DND-41 (cell line): ENCODE results near the gene PTPRO.

Experiments used
- CTCF ChIP-seq: IDR thresholded peaks from 2 replicates; pipeline ENCODE4 v1.5.1; 2012; ENCODE audit warnings: borderline replicate concordance, low read length, moderate library complexity, mild to moderate bottlenecking; ENCODE audit not compliant: poor library complexity, severe bottlenecking; ENCODE audit errors: extremely low read depth
- EZH2 ChIP-seq: IDR thresholded peaks from 3 replicates; pipeline ENCODE4 v1.6.1; 2012; ENCODE audit warnings: borderline replicate concordance, low read depth, mild to moderate bottlenecking, moderate library complexity, low read length, inconsistent platforms; ENCODE audit not compliant: severe bottlenecking

GRCh38 chr12:15329891-15330290 is 7.6 kb downstream of the PTPRO start:
- TF ChIP-seq CTCF (no peak), EZH2 (no peak)
